NOMO-1 treated with DMSO at 0.1 percent for 48 hours (cell line): ENCODE data around the gene FBXO24.
"Not testable (repeated sequence)": the region's sequence is repeated elsewhere in the genome, so short reads cannot be mapped to it uniquely, and the experiment has no call there.

Experiments
- DNase-seq: peaks from one replicate; lab custom pipeline; 2025; ENCODE audit not compliant: unreplicated experiment; lab: John Stamatoyannopoulos, UW

Gene FBXO24

DNA sequence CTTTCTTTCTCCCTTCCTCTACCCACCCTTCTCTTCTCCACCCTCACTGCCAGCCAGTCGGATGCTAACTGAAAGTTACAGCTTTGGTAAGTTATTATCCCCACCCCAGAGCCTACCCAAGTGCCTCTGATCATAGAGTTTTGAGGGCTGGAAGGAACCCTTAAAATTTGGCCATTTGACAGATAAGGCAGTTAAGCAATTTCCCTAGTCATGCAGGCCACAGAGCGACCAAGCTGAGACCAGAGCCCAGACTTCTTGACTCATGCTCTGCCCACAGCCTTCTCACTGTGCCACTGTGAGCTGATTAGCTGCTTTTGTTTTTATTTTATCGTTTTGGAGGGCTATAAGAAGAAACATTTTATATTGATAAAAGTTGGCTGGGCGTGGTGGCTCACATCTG is 29.6 kb upstream of the FBXO24 start:
- DNase-seq, result peak; percentile 77

DNA sequence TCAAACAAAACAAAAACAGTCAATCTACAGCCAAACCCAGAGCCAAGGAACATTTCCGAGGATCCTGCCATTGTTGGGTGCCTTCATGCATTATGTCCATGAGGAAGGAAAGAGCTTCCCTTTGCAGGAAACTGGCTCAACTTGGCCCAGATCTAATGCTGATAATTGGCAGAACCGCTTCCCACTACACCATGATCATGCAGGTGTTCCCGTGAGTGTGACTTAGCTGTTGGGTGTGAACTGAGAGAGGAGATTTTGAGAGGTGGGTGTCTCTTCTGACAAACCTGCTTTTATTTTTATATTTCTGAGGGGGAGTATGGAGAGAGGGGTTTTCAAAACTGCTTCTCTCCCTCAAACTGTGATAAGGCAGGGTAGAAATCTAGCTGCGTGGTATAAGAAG is 27.0 kb upstream of the FBXO24 start:
- no peak for DNase-seq

GRCh38 chr7:100561491-100562194 is 24.5 kb upstream of the FBXO24 start:
- no peak for DNase-seq

GRCh38 chr7:100562195-100563099 is 23.7 kb upstream of the FBXO24 start:
- DNase-seq, result no peak

DNA sequence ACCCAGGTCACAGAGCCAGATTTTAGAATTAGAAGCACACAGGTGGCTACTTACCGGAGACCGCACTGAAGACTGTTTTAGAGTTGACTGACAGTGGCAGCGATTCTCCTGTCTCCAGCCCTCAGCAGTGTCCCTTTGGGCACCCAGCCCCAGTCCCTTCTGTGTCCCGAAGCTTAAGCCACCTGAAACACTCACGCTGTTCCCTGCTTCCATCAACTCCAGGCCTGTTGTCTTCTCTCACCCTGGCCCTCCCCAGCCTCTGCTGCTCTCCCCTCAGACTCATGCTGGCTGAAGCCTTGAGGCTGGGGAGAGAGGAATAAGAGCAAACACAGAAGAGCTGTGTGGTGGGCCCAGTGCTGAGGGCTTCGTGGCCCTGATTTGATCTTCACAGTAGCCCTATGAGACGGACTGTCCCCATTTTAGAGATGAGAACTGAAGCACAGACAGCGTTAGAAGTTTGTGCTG is 23.0 kb upstream of the FBXO24 start:
- DNase-seq, result no peak

- DNase-seq, result peak; percentile 72
Observed at GRCh38 chr7:100563809-100564400, 22.2 kb upstream of the FBXO24 start.

DNA sequence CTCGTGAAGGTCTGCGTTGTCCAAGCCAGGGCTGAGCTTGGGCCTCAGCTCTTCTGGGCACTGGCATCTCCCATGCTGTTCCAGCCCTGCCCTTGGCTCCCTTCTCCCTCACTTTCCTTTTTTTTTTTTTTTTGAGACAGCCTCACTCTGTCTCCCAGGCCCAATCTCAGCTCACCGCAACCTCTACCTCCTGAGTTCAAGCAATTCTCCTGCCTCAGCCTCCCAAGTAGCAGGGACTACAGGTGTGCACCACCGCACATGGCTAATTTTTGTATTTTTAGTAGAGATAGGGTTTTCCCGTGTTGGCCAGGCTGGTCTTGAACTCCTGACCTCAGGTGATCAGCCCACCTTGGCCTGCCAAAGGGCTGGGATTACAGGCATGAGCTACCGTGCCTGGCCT is 21.7 kb upstream of the FBXO24 start:
- not testable (repeated sequence) for DNase-seq

GRCh38 chr7:100565133-100565571 is 21.0 kb upstream of the FBXO24 start:
- no peak for DNase-seq

GRCh38 chr7:100566018-100566531 is 20.1 kb upstream of the FBXO24 start:
- DNase-seq, result no peak

DNA sequence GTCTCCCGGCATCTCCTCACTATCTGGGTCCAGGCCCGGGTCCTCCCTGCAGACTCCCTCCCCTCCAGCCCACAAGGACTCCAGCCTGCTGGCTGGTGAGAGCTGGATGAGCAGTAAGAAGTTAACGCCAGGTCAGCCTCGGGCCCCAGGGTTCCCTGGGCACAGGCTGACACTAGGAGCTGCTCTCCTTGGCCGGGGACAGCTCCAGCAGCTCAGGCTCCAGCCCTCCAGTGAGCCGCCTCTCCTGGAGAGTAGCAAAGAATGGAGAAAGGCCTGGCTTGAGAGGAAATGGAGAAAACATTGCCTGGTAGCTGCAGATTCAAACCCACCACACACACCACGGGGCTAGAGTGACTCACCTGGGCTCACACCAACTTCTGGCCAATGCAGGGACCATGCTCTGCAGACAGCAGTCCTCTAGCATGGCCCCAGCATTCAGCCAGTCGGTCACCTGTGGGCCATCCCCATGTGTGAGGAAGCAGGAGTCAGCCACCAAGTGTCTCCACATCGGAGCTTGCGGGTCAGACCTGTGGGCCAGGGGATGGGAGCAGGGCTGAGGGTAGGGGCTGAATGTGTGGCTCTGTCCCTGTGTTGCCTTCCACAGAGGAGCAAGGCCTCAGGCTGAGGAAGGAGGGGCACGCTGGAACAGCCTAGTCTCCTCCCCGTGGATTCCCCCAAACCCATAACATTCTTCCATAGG is 18.9 kb upstream of the FBXO24 start:
- DNase-seq, result no peak

DNA sequence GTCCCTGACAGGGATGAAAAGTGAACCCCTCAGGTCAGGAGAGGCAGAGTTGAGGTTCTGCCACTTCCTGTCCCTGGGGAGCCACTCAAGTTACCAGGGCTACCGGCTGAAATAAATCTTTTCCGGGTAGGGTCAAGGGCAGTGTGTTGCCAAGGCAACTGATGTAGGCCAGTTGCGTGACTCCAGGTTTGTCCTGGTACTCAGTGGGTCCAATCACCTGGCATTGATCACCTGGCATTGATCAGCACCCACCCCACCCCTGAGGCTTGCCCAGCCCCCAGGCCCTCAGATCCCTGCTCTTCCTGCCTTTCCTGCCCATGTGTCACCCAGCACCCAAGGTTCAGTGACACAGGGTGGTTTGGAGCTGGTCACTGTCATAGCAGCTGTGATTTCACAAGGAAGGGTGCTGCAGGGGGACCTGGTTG is 18.4 kb upstream of the FBXO24 start:
- DNase-seq, result no peak

DNA sequence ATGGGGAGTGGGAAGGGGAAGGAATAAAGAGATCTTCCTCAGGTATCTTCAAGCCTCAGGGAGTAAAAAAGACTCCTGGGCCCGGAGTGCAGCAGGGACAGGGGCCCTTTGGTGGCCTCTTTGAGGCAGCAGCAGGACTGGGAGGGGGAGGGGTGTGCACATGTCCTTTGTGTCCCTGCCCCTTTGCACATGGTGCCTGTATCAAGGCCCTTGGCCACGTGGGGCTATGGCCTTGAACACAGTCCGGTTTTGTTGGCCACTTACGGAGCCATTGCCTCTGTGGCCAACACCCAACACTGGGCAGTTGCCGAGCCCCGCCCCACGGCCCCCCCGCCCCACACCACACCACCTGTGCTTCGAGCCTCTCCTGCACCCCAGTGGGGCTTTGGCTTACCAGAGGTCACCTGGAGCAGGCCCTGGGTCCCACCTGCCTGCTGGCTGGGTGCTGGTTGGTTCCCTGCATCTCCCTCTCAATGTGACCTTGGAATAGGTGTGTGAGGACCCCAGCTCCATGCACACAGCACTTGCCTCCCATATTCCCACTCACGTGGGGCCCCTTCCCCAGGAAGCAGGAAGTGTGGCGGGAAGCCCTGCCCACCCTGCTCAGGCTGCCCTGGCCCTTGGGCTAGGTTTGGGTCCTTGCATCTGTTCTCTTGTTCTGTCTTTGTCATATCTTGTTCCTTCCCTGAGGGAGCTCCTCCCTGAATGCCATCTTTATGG is 17.8 kb upstream of the FBXO24 start:
- DNase-seq, result no peak

DNA sequence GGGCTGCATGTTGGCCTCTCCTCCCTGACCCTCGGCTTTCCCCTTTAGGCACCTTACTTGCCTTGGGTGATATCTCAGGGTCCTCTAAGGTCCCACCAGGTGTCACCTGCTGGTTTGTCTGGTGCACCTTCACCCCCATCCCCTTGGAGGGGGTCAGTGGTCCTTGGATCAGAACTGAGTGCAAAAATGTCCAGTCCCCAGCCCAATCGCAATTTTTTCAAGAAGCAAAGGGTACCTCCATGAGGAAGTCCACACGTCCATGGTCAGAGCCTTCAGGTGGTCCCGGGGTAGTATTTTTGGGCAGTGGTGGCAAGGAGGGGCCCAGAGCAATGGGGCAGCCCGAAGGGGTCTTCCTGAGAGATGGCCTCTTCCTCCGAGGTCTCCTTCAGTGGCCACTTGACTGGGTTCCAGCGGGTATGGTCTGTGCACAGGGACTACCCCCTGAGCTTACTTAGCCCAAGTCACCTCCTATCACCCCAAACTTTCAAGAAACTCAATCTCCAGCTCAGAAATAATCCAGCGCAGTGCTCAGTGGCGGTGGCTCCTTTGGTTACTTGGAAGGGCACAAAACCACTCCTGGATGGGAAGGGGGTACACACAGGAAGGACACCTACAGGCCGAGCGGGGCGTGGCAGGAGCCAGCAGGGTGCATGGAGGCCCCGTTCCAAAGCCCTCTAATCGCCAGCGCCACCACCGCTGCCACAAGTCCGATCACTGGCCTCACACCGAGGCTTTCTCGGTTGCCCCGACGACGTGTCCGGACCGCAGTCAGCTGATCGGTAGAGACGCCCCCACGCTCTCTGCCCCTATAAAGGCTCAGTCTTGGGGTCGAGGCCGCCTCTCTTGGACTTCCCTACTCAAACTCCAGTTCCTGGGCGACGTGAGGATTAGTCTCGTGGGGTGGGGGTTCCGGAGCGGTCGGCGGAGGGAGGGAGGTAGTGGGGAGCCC is 17.0 kb upstream of the FBXO24 start:
- DNase-seq, result peak; percentile 47

GRCh38 chr7:100570954-100571828 is 14.9 kb upstream of the FBXO24 start:
- no peak for DNase-seq

DNA sequence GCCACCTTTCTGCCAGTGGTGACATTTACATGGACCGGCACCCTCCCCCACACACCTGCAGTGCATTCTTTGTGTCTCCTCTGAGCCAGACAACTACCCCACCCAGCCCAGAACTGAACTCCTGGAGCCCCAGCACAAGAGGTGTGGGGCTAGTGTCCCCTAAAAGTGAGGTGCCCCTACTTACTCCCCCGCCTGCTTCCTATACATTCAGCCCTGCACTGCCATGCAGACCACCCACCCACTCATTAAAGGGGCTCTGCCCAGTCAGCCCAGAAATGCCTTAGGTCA is 14.4 kb upstream of the FBXO24 start:
- no peak for DNase-seq

- no peak for DNase-seq
Observed at GRCh38 chr7:100572281-100572948, 13.7 kb upstream of the FBXO24 start.

DNA sequence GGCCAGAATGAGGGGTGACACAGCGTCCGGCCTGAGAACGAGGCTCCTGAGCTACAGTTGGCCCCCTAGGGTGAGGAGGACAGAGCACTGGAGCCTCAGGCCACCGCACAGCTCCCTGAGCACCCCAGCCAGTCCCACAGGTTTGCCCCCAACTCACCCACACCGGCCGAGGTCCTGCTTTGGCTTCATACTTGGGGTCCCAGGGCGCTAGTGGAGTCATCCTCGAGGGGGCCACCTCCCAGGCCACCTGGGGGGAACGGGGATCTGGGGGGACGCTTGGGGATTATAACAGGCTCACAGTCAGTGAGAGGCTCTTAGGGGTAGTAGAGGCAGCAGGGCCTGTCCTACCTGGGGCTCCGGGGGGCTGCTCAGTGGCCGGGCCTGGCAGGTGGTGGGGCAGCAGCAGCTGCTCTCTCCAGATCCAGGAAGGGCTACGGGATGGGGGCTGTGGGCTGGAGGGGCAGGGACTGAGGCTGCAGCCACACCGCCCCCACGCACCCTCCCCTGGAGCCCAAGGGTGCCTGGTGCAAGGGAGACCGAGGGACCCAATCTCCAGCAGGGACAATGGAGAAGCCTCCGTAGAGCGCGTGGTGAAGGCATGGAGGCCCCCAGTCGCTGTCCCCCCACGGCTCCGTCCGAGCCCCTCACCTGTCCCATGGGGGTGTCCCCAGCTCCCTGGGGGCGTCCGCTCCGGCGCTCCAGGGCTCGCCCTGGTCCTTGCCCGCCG is 13.0 kb upstream of the FBXO24 start:
- no peak for DNase-seq
